HG03060 (cell line): Measurements from ENCODE around the gene LLGL1.
"Not testable (repeated sequence)": the region's sequence is repeated elsewhere in the genome, so short reads cannot be mapped to it uniquely, and the experiment has no call there.

Source experiments
- ATAC-seq: cut with Tn5 transposase; IDR thresholded peaks from one replicate; pipeline ENCODE4 v1.9.1; 2021; ENCODE audit warnings: low read depth, moderate number of reproducible peaks; ENCODE audit not compliant: unreplicated experiment

LLGL1 gene

GRCh38 chr17:18191967-18192366 lies 33.5 kb upstream of the LLGL1 start:
- no peak for ATAC-seq

- ATAC-seq = no peak
Observed at GRCh38 chr17:18194394-18194793, 31.0 kb upstream of the LLGL1 start.

GRCh38 chr17:18194804-18195203 lies 30.6 kb upstream of the LLGL1 start:
- no peak for ATAC-seq

- no peak for ATAC-seq
Observed at GRCh38 chr17:18195246-18195645, 30.2 kb upstream of the LLGL1 start.

- ATAC-seq = no peak
Observed at GRCh38 chr17:18197535-18198194, 27.8 kb upstream of the LLGL1 start.

- ATAC-seq = no peak
Observed at GRCh38 chr17:18198530-18198929, 26.9 kb upstream of the LLGL1 start.

- no peak for ATAC-seq
Observed at GRCh38 chr17:18201108-18201507, 24.3 kb upstream of the LLGL1 start.

- no peak for ATAC-seq
Observed at GRCh38 chr17:18203308-18203707, 22.1 kb upstream of the LLGL1 start.

- no peak for ATAC-seq
Observed at GRCh38 chr17:18205861-18206260, 19.6 kb upstream of the LLGL1 start.

- no peak for ATAC-seq
Observed at GRCh38 chr17:18206962-18207361, 18.5 kb upstream of the LLGL1 start.

- ATAC-seq = no peak
Observed at GRCh38 chr17:18208092-18208491, 17.3 kb upstream of the LLGL1 start.

GRCh38 chr17:18213666-18214270 lies 11.7 kb upstream of the LLGL1 start:
- ATAC-seq = no peak

- not testable (repeated sequence) for ATAC-seq
Observed at GRCh38 chr17:18216906-18217305, 8.5 kb upstream of the LLGL1 start.

- no peak for ATAC-seq
Observed at GRCh38 chr17:18217412-18218015, 7.9 kb upstream of the LLGL1 start.

GRCh38 chr17:18218756-18219415 lies 6.5 kb upstream of the LLGL1 start:
- no peak for ATAC-seq

- no peak for ATAC-seq
Observed at GRCh38 chr17:18224053-18224386, 1.4 kb upstream of the LLGL1 start.

- no peak for ATAC-seq
Observed at GRCh38 chr17:18224387-18225120, 881 bp upstream of the LLGL1 start.

GRCh38 chr17:18225642-18226283 lies 328 bp downstream of the LLGL1 start:
- no peak for ATAC-seq

- ATAC-seq = no peak
Observed at GRCh38 chr17:18226284-18226945, 980 bp downstream of the LLGL1 start.

- ATAC-seq = no peak
Observed at GRCh38 chr17:18227635-18228034, 2.2 kb downstream of the LLGL1 start.
